OCI-LY1 (cell line): ENCODE data around the gene MAN2B1.

Source experiments
- H2AFZ ChIP-seq: fragments of 200-600 bp; sonication (generic), shearing (Covaris generic); 2 replicates; pipeline ENCODE4 v1.6.0; 2014; ENCODE audit warnings: antibody characterized with exemption, mild to moderate bottlenecking, low read length
- H3F3A ChIP-seq: fragments of 200-600 bp; sonication (generic), shearing (Covaris generic); 2 replicates; pipeline ENCODE4 v1.6.0; 2014; ENCODE audit warnings: mild to moderate bottlenecking, antibody characterized with exemption, low read length, moderate library complexity; ENCODE audit not compliant: insufficient read depth
- H3K27ac ChIP-seq: fragments of 200-600 bp; sonication (generic); 2 replicates; pipeline ENCODE4 v1.5.1; 2014; ENCODE audit warnings: low read length, mixed run types, mild to moderate bottlenecking, low read depth; ENCODE audit not compliant: poor library complexity, severe bottlenecking
- H3K27me3 ChIP-seq: fragments of 200-600 bp; sonication (generic); 2 replicates; pipeline ENCODE4 v1.6.0; 2014; ENCODE audit warnings: antibody characterized with exemption, mild to moderate bottlenecking, low read length, moderate library complexity; ENCODE audit not compliant: insufficient read depth
- H3K36me3 ChIP-seq: fragments of 200-600 bp; sonication (generic); 2 replicates; pipeline ENCODE4 v1.6.1; 2014; ENCODE audit warnings: mild to moderate bottlenecking, antibody characterized with exemption, low read length, moderate library complexity, mixed read lengths; ENCODE audit not compliant: insufficient read depth
- H3K4me1 ChIP-seq: fragments of 200-600 bp; sonication (generic); 2 replicates; pipeline ENCODE4 v1.5.1; 2014; ENCODE audit warnings: mild to moderate bottlenecking, low read length, moderate library complexity; ENCODE audit not compliant: insufficient read depth, severe bottlenecking
- H3K4me2 ChIP-seq: fragments of 200-600 bp; sonication (generic), shearing (Covaris generic); 2 replicates; pipeline ENCODE4 v1.6.1; 2014; ENCODE audit warnings: low read length
- H3K4me3 ChIP-seq: fragments of 200-600 bp; sonication (generic); 2 replicates; pipeline ENCODE4 v1.5.1; 2014; ENCODE audit warnings: low read length, low read depth, mild to moderate bottlenecking, mixed read lengths; ENCODE audit not compliant: poor library complexity, severe bottlenecking
- H3K79me2 ChIP-seq: fragments of 200-600 bp; shearing (Covaris generic); 2 replicates; pipeline ENCODE4 v1.6.1; 2016; ENCODE audit warnings: mixed run types, low read length, mixed read lengths; ENCODE audit not compliant: insufficient read depth
- H3K9ac ChIP-seq: fragments of 200-600 bp; sonication (generic), shearing (Covaris generic); 2 replicates; pipeline ENCODE4 v1.6.1; 2014; ENCODE audit warnings: mild to moderate bottlenecking, low read length, mixed read lengths
- H3K9me2 ChIP-seq: fragments of 200-600 bp; sonication (generic), shearing (Covaris generic); 2 replicates; pipeline ENCODE4 v1.6.1; 2014; ENCODE audit warnings: low read depth, mild to moderate bottlenecking, low read length, mixed read lengths
- H3K9me3 ChIP-seq: fragments of 200-600 bp; shearing (Covaris generic); 2 replicates; pipeline ENCODE4 v1.6.1; 2014; ENCODE audit warnings: low read length, mixed read lengths
- H4K20me1 ChIP-seq: fragments of 200-600 bp; sonication (generic), shearing (Covaris generic); 2 replicates; pipeline ENCODE4 v1.6.0; 2016; ENCODE audit warnings: mild to moderate bottlenecking, low read length; ENCODE audit not compliant: insufficient read depth
- EZH2 ChIP-seq: fragments of 200-600 bp; sonication (generic), shearing (Covaris generic); IDR thresholded peaks from 2 replicates; pipeline ENCODE4 v1.8.0; 2017; ENCODE audit warnings: borderline replicate concordance, mixed run types, mild to moderate bottlenecking, antibody characterized with exemption, low read length, moderate library complexity, mixed read lengths
- TF ChIP-seq, protein P1 (sequence below): fragments of 200-600 bp; sonication (generic), shearing (Covaris generic); IDR thresholded peaks from 2 replicates; pipeline ENCODE4 v1.5.1; 2017; ENCODE audit warnings: mild to moderate bottlenecking, antibody characterized with exemption, low read length, moderate library complexity, mixed read lengths

The MAN2B1 gene

DNA sequence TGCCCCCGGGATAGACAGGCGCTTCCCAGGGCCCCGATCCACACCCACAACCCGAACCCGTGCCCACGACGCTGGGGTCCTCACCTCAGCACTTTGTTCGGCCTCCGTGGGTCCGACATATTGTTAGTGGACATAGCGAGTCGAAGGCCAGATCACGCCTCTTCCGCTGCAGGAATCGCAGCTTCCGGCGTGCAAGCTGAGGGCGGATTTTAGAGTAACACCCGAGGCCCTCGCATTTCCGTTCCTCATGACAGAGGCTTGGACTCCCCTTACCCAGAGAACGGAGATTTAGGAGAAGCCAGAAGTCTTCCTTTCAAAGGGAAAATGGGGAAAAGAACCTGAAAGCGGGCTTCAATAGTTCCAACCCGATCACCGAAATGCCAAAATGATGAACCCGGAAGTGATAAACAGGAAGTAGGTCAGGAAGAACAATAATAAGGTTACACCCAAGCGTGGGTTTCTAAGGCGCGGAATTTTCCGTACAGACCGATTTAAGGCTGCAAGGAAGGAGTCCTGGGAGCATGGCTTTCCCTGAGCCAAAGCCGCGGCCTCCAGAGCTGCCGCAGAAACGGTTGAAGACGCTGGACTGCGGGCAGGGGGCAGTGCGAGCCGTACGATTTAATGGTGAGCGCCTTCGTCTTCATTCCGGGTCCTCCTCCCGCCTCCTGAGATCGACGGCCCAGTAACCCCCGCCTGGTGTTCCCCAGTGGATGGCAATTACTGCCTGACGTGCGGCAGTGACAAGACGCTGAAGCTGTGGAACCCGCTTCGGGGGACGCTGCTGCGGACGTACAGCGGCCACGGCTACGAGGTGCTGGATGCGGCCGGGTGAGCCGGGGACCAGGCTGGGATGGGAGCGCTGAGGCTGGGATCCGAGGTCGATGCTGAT, 3.0 kb upstream of the MAN2B1 start:
- Histone ChIP-seq H3K4me1 (peaks cover 43% of the 10 kb centered on the region), H3K9me3 (no peaks in the 10 kb centered on the region), H3K79me2 (no peaks in the 10 kb centered on the region), H3K9me2 (no peaks in the 10 kb centered on the region), H4K20me1 (no peaks in the 10 kb centered on the region), H3K4me2 (peak overlapping the region; percentile 73), H3K27me3 (no peaks in the 10 kb centered on the region), H3K27ac (peak overlapping the region; percentile 60), H3F3A (no peaks in the 10 kb centered on the region), H3K9ac (peak overlapping the region; percentile 88), H3K4me3 (peak overlapping the region; percentile 86), H2AFZ (no peak overlapping the region), H3K36me3 (peaks cover 27% of the 10 kb centered on the region)
- TF ChIP-seq, protein P1, sequence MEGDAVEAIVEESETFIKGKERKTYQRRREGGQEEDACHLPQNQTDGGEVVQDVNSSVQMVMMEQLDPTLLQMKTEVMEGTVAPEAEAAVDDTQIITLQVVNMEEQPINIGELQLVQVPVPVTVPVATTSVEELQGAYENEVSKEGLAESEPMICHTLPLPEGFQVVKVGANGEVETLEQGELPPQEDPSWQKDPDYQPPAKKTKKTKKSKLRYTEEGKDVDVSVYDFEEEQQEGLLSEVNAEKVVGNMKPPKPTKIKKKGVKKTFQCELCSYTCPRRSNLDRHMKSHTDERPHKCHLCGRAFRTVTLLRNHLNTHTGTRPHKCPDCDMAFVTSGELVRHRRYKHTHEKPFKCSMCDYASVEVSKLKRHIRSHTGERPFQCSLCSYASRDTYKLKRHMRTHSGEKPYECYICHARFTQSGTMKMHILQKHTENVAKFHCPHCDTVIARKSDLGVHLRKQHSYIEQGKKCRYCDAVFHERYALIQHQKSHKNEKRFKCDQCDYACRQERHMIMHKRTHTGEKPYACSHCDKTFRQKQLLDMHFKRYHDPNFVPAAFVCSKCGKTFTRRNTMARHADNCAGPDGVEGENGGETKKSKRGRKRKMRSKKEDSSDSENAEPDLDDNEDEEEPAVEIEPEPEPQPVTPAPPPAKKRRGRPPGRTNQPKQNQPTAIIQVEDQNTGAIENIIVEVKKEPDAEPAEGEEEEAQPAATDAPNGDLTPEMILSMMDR: no peak
- no peak for TF ChIP-seq EZH2

DNA sequence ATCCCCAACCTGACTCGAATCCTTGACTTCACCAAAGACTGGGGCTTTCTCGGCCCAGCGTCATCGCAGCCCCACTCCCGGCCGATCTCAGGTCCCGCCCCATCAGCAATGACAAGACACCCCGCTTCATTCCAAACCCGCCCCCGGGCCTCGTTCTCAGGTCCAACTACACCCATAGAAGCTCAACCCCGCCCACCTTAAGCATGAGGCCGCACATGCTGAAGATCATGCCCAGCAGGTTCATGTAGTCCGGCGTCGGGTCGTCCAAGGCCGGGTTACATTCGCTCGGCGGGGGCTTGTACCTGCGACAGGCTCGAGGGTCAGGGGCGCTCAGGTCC, 2.4 kb upstream of the MAN2B1 start:
- peak overlapping the region; percentile 60 for H3K27ac ChIP-seq
- H2AFZ ChIP-seq: no peak overlapping the region
- no peaks in the 10 kb centered on the region for H3K9me3 ChIP-seq
- H3K9me2 ChIP-seq: no peaks in the 10 kb centered on the region
- peaks cover 43% of the 10 kb centered on the region for H3K4me1 ChIP-seq
- H3F3A ChIP-seq: no peaks in the 10 kb centered on the region
- H3K79me2 ChIP-seq: no peaks in the 10 kb centered on the region
- peak overlapping the region; percentile 86 for H3K4me3 ChIP-seq
- H3K4me2 ChIP-seq: peak overlapping the region; percentile 73
- TF ChIP-seq, protein P1: no peak
- no peak for TF ChIP-seq EZH2
- H3K27me3 ChIP-seq: no peaks in the 10 kb centered on the region
- H3K36me3 ChIP-seq: peaks cover 27% of the 10 kb centered on the region
- H3K9ac ChIP-seq: peak overlapping the region; percentile 88
- no peaks in the 10 kb centered on the region for H4K20me1 ChIP-seq

DNA sequence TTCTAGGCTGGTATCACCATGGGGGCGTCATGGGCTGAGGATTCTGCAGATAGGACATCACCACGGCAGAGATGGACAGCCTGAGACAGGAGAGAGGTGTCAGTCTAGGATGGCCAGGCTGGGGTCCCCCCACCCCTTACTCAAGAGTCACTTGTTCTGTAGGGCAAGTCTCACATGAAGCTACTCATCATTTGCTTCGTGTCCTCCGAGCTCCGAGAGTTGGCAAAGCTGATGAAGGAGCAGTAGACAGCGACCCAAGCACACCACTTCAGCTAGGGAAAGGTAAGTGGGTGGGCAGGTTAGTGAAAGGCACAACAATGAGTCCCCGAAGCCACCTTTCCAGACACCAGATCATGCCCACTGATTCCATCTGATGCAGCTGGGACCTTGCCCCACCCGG, 1.8 kb upstream of the MAN2B1 start:
- H3K36me3 ChIP-seq: peaks cover 29% of the 10 kb centered on the region
- peak overlapping the region; percentile 86 for H3K4me3 ChIP-seq
- no peaks in the 10 kb centered on the region for H4K20me1 ChIP-seq
- no peak overlapping the region for H2AFZ ChIP-seq
- no peaks in the 10 kb centered on the region for H3K9me3 ChIP-seq
- H3K9me2 ChIP-seq: no peaks in the 10 kb centered on the region
- peak overlapping the region; percentile 73 for H3K4me2 ChIP-seq
- H3K9ac ChIP-seq: peak overlapping the region; percentile 88
- no peak overlapping the region for H3K27ac ChIP-seq
- H3F3A ChIP-seq: no peaks in the 10 kb centered on the region
- no peaks in the 10 kb centered on the region for H3K79me2 ChIP-seq
- TF ChIP-seq EZH2: no peak
- TF ChIP-seq, protein P1: no peak
- H3K27me3 ChIP-seq: no peaks in the 10 kb centered on the region
- peaks cover 43% of the 10 kb centered on the region for H3K4me1 ChIP-seq
